GM19238 (cell line): ENCODE results near the gene EZH2.

Source experiments
- DNase-seq: peaks from one replicate; pipeline ENCODE4 v3.0.0; 2011; ENCODE audit warnings: low spot score; ENCODE audit not compliant: insufficient read length

EZH2 gene

GRCh38 chr7:148856891-148857290, 27.2 kb downstream of the EZH2 start:
- DNase-seq = no peak

- DNase-seq = no peak
Observed at GRCh38 chr7:148856578-148856881, 27.6 kb downstream of the EZH2 start.

GRCh38 chr7:148854983-148855382, 29.1 kb downstream of the EZH2 start:
- DNase-seq = no peak

- no peak for DNase-seq
Observed at GRCh38 chr7:148852272-148852671, 31.8 kb downstream of the EZH2 start.

- no peak for DNase-seq
Observed at GRCh38 chr7:148850564-148850963, 33.5 kb downstream of the EZH2 start.

GRCh38 chr7:148849393-148850098, 34.5 kb downstream of the EZH2 start:
- no peak for DNase-seq

GRCh38 chr7:148847815-148848734, 36.0 kb downstream of the EZH2 start:
- no peak for DNase-seq

- DNase-seq = no peak
Observed at GRCh38 chr7:148838905-148839304, 45.2 kb downstream of the EZH2 start.

- no peak for DNase-seq
Observed at GRCh38 chr7:148835854-148836253, 48.2 kb downstream of the EZH2 start.

GRCh38 chr7:148834605-148835004, 49.5 kb downstream of the EZH2 start:
- no peak for DNase-seq

- DNase-seq = no peak
Observed at GRCh38 chr7:148831782-148832181, 52.3 kb downstream of the EZH2 start.

- no peak for DNase-seq
Observed at GRCh38 chr7:148830897-148831692, 53.0 kb downstream of the EZH2 start.

GRCh38 chr7:148828965-148829364, 55.1 kb downstream of the EZH2 start:
- no peak for DNase-seq

- DNase-seq = no peak
Observed at GRCh38 chr7:148825338-148825737, 58.8 kb downstream of the EZH2 start.

GRCh38 chr7:148824864-148825263, 59.2 kb downstream of the EZH2 start:
- DNase-seq = no peak

- no peak for DNase-seq
Observed at GRCh38 chr7:148821422-148821821, 62.7 kb downstream of the EZH2 start.

- no peak for DNase-seq
Observed at GRCh38 chr7:148819697-148820360, 64.3 kb downstream of the EZH2 start.

GRCh38 chr7:148815612-148816011, 68.5 kb downstream of the EZH2 start:
- no peak for DNase-seq

- no peak for DNase-seq
Observed at GRCh38 chr7:148814922-148815559, 69.0 kb downstream of the EZH2 start.

GRCh38 chr7:148813890-148814289, 70.2 kb downstream of the EZH2 start:
- DNase-seq = no peak

- no peak for DNase-seq
Observed at GRCh38 chr7:148811892-148812291, 72.2 kb downstream of the EZH2 start.
